NCI-H460 (cell line): ENCODE results near the gene MAGEA10. TPM values are rescaled to one million over a fixed set of nuclear protein-coding genes. Genes with fewer than 3 reads are reported as not detected.
"Not testable (repeated sequence)": the region's sequence is repeated elsewhere in the genome, so short reads cannot be mapped to it uniquely, and the experiment has no call there.

Experiments
- DNase-seq: peaks from one replicate; pipeline ENCODE4 v3.0.0-alpha.2; 2016; ENCODE audit warnings: low read depth; ENCODE audit errors: extremely low read depth
- polyA plus RNA-seq: library from polyadenylated mRNA; depleted of rRNA; stranded (reverse); fragments of >200 nt; gene quantifications from 2 replicates; pipeline ENCODE4 v1.2.3, GENCODE V29; 2014; cell fraction: nucleus; rRNA removed
- total RNA-seq: library from RNA; depleted of rRNA; stranded (reverse); fragments of >200 nt; shearing (Covaris generic); gene quantifications from 2 replicates; pipeline ENCODE4 v1.2.3, GENCODE V29; 2014; rRNA removed

The MAGEA10 gene
- not detected in 2 replicates for total RNA-seq
- not detected in 2 replicates for polyA plus RNA-seq

GRCh38 chrX:152138388-152138784 is at the start of gene MAGEA10:
TSS of gene MAGEA10 (minus strand) at chrX:152138577. CDS start at chrX:152135620, 2,957 bp downstream.
- DNase-seq, result no peak

GRCh38 chrX:152177497-152178269 is 39.3 kb upstream of the MAGEA10 start:
- no peak for DNase-seq

GRCh38 chrX:152177052-152177451 is 38.7 kb upstream of the MAGEA10 start:
- no peak for DNase-seq

- not testable (repeated sequence) for DNase-seq
Measured at GRCh38 chrX:152175892-152176291, 37.5 kb upstream of the MAGEA10 start.

GRCh38 chrX:152173923-152174322 is 35.5 kb upstream of the MAGEA10 start:
- not testable (repeated sequence) for DNase-seq

- DNase-seq, result peak; percentile 84
Measured at GRCh38 chrX:152170621-152171020, 32.2 kb upstream of the MAGEA10 start.

- DNase-seq, result no peak
Measured at GRCh38 chrX:152165033-152165743, 26.8 kb upstream of the MAGEA10 start.

GRCh38 chrX:152157042-152157441 is 18.7 kb upstream of the MAGEA10 start:
- DNase-seq, result no peak

GRCh38 chrX:152155766-152156310 is 17.5 kb upstream of the MAGEA10 start:
- DNase-seq, result no peak

GRCh38 chrX:152154050-152154449 is 15.7 kb upstream of the MAGEA10 start:
- no peak for DNase-seq

GRCh38 chrX:152151256-152151655 is 12.9 kb upstream of the MAGEA10 start:
- DNase-seq, result no peak

GRCh38 chrX:152149648-152150047 is 11.3 kb upstream of the MAGEA10 start:
- no peak for DNase-seq

GRCh38 chrX:152139589-152139988 is 1.2 kb upstream of the MAGEA10 start:
- DNase-seq, result no peak

- DNase-seq, result no peak
Measured at GRCh38 chrX:152137771-152138387, 498 bp downstream of the MAGEA10 start.

- DNase-seq, result no peak
Measured at GRCh38 chrX:152136312-152136711, 2.1 kb downstream of the MAGEA10 start.

GRCh38 chrX:152131525-152131924 is 6.9 kb downstream of the MAGEA10 start:
- no peak for DNase-seq

- DNase-seq, result not testable (repeated sequence)
Measured at GRCh38 chrX:152129069-152129844, 9.1 kb downstream of the MAGEA10 start.

- DNase-seq, result no peak
Measured at GRCh38 chrX:152117305-152117704, 21.1 kb downstream of the MAGEA10 start.

GRCh38 chrX:152108527-152108926 is 29.9 kb downstream of the MAGEA10 start:
- DNase-seq, result no peak

GRCh38 chrX:152103866-152104265 is 34.5 kb downstream of the MAGEA10 start:
- DNase-seq, result peak; percentile 26
